HG03558 (cell line): ENCODE data around the gene ZNF684.
"Not testable (repeated sequence)": the region's sequence is repeated elsewhere in the genome, so short reads cannot be mapped to it uniquely, and the experiment has no call there.

Experiments
- ATAC-seq: cut with Tn5 transposase; IDR thresholded peaks from one replicate; pipeline ENCODE4 v1.9.1; 2021; ENCODE audit warnings: moderate number of reproducible peaks; ENCODE audit not compliant: unreplicated experiment; ENCODE audit errors: extremely low read depth

Gene ZNF684

DNA sequence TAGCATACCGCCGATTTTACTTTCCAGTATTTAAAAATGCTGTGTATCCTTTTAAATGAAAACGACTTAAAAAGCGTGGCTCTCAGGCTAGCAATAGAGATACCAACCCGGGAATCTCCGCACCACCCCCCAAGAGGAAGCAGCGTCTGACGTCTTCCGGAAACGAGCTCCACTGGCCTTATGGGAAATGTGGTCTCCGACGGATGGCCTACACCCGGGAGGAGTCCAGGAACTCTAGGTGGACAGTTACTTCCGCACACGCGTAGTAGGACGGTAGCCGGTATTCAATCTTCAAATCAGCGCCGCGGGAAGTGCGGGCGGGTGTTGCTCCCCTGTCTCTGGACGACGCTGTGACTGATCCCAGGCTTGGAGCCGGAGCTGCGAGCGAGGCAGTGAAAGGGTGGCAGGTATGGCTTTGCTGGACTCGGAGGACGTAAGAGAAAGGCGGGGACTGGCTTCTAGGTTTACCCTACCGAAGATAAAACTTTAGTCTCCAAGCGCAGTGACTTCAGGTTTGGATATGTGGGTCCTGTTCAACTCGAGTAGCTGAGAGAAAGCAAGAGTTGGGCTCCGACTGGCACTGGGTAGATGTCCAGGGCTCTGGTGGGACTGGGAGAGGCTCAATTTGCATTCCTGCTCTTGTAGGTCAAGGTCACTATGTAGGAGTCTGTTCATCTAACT, at the start of gene ZNF684:
Gene ZNF684, plus strand, starts transcription at position 257 of the 681 bp plus-strand sequence. CDS start 1,530 bp downstream, outside the sequence.
- peak; percentile 84 for ATAC-seq

DNA sequence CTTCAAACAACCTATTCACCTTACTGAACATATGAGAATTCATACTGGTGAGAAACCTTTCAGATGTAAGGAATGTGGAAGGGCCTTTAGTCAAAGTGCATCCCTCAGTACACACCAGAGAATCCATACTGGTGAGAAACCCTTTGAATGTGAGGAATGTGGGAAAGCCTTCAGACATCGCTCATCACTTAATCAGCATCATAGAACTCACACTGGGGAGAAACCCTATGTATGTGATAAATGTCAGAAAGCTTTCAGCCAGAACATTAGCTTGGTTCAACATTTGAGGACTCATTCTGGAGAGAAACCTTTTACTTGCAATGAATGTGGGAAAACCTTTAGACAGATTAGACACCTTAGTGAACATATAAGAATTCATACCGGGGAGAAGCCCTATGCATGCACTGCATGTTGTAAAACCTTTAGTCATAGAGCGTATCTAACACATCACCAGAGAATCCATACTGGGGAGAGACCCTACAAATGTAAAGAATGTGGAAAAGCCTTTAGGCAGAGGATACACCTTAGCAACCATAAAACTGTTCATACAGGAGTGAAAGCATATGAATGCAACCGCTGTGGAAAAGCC, 36.0 kb upstream of the ZNF684 start:
- no peak for ATAC-seq

DNA sequence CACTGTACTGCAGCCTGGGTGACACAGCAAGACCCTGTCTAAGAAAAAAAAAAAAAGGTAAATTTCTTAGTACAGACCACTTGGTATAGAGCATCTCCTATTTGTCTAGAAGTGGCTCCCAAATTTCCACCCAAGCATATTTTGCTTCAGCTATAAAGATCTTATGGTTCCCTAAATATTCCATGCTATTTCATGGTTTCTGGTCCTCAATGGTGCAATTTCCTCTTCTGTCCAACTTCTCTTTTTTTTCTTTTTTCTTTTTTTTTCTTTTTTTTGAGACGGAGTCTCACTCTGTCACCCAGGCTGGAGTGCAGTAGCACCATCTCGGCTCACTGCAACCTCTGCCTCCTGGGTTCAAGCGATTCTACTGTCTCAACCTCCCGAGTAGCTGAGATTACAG, 28.8 kb upstream of the ZNF684 start:
- not testable (repeated sequence) for ATAC-seq

DNA sequence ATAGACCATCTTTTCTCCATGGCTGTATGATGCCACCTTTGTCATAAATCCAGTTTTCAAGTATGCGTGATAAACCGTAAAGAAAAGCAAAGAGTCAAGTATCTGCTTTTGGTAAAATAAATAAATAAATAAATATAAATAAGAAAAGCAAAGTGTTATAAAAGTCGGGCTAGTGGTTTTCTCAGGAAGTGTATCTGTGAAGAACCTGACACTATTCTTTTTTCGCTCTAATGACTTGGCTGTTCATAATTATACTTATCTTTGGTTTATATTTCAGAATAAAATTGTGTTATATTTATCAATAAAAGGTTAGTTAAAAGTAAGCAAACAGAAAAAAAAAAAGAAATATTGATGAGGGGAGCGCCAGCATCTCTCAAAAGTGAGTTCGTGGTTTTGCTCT, 23.5 kb upstream of the ZNF684 start:
- ATAC-seq = no peak

DNA sequence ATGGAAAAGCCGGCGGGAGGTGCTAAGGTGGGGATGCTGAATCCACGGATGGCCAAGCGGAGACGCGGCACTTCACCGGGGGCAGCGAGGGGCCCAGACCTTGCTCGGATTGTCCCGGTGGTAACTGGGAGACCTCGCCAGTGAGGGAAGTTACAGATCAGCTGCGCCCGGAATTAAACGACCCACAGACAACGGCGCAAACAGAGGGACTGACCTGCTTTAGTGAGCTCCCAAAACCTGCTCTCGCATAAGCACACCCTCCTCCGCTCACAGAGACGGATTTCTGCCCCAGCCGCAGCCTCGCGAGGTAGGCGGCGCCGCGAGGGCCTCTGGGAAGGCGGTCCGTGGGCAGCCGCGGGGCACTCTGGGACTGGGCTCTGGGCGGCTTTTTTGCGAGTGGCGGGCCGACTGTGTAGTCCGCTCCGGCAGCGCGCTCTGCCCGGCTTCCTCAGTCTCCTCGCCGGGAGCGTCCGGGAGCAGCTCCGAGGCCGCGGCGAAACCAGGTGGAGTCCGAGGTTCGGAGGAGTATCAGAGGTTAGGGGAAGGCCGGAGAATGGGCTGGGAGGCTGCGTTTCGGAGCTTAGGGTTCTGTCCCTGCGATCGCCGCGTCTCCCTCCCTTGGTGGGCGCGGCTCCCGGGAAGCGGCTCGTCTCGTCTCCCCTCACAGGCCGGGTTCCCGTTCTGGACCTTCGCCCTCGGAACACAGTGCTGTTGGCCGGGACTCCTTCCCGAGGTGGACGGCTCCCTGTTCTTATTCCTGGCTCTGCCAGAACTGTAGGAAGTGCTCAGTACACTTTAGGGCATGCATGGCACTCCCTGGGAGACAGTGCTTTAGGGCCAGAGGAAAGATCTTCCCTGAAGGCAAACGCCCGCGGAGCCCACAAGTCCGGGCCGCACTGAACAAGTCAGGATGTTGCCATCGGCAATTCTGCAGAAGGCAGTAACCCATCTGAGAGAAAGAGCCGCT, 22.8 kb upstream of the ZNF684 start, which contains the start of gene EXO5:
Gene EXO5, plus strand, starts transcription at position 393 of the 967 bp plus-strand sequence. CDS start 5,778 bp downstream, outside the sequence.
- ATAC-seq = peak; percentile 59

DNA sequence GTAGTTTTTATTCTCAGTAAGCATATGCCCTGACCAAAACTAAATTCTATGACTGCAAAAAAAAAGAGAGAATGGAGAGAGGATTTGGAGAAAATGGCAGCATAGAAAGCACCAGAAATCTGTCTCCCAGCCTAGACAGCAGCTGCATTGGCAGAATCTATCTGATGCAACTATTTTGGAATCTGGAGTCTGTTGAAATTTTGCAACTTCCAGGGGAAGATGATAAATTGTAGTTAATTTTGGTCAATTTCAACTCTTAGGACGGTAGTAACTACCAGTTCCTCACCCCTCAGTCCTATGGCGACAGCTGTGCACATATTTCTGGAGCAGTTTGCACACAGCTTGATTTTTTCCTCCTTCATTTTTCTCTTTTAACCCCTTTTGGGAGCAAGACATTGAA, 11.9 kb upstream of the ZNF684 start:
- no peak for ATAC-seq

DNA sequence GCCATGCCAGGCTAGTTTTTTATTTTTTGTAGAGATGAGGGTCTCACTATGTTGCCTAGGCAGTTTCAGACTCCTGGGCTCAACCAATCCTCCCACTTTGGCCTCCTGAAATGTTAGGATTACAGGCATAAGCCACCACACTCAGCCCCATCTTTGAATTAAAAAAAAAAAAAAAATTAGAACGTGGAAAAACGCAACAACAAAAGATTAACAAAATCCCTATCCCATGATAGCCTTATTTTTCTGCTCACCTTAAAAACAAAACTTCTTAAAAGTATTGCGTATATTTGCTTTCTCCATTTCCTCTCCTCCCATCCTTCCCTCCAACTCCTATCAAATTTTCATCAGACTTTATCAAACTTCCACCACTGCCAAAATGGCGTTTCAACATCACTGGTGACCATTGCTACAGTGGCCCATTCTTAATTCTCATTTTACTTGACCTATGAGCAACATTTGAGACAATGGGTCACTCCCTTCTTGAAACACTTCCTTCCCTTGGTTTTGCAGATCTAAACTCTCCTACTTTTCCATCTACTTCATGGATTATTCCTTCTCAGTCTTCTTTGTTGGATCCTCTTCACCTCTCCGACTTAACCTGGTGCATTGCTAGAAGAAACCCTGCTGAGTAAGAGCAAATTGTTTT, 579 bp upstream of the ZNF684 start:
- ATAC-seq = no peak

DNA sequence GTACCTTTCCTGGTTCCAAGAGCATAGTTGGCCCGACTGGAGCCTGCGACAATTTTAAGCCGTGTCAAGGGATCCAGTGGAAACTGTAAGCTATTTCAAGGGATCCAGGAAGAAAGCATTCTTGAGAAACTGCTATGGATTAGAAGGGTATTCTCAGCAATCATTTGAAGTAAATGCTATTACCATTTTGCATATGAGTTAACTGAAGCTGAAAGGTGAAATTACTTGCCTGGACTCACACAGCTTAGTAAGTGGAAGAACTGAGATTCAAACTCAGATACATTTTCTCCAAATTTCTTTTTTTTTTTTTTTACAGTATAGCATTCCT, 589 bp downstream of the ZNF684 start:
- no peak for ATAC-seq

DNA sequence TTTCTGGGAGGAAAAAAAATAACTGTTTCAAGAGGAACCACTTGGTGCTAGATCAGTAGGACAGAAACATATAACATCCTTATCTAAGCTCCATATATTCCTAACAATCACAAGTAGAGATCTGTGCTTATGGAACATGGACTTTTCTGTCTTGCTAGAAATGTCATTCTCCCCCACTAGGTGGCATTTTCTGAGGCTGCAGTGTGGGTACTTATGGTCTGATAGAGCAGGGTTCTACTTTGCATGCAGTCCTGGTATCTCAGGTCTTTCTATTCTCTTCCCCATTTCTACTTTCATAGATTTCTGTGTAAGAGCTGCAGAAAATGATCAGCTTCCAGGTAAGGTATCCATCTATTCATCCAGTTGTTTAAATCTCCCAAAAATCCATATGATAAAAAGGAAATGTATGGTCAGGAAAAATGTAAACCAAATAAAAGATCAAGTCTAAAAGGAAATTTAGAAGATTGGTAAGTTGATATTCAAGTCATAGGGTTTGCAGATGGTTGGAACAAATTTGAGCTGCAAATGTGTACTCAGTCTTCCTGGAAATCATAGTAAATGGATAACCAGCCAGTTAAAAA, 1.5 kb downstream of the ZNF684 start:
- no peak for ATAC-seq

DNA sequence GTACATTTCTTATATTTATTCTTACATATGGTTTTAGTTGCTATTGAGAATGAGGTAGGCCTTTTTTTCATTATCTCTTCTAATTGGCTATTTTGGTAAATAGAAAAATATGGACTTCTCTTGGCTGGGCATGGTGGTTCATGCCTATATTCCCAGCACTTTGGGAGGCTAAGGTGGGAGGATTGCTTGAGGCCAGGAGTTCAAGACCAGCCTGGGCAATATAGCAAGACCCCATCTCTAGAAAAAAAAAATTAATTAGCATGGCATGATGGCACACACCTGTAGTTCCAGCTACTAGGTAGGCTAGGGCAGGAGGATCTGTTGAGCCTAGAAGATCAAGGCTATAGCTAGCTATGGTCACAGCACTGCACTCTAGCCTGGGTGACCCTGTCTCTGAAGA, 3.2 kb downstream of the ZNF684 start:
- ATAC-seq = no peak

DNA sequence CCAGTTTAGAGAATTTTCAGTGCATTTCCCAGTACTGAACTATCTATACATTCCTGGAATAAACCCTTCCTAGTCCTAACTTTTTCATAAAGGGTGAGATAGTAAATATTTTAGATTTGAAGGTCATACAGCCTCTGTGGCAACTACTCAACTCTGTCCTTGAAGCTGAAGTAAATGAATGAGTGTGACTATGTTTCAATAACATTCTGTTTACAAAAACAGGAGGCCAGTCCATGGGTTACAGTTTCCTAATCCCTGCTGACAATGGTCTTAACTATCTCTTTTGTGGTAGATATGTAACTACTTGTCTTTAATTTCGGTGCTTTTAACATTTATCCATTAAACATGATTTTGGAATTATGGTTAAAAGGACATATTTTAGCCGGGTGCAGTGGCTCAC, 4.3 kb downstream of the ZNF684 start:
- ATAC-seq = no peak

DNA sequence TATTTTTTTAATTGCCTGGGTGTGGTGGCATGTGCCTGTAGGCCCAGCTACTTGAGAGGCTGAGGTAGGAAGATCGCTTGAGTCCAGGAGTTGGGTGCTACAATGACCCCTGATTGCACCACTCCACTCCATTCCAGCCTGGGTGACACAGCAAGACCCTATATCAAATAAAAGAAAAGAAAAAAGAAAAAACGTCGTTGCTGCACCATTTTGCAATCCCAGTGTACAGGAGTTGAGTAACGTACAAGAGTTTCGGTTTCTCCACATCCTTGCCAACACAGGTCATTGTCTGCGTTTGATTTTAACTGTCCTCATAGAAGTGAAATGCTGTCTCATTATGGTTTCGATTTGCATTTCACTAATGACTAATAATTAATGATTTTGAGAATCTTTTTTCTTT, 7.9 kb downstream of the ZNF684 start:
- no peak for ATAC-seq

DNA sequence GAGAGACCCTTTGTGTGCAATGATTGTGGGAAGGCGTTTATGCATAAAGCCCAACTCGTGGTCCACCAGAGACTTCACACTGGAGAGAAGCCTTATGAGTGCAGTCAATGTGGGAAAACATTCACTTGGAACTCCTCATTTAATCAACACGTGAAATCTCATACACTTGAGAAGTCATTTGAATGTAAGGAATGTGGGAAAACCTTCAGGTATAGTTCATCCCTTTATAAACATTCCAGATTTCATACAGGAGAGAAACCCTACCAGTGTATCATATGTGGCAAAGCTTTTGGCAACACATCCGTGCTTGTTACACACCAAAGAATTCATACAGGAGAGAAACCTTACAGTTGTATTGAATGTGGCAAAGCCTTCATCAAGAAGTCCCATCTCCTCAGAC, 15.5 kb downstream of the ZNF684 start:
- no peak for ATAC-seq

DNA sequence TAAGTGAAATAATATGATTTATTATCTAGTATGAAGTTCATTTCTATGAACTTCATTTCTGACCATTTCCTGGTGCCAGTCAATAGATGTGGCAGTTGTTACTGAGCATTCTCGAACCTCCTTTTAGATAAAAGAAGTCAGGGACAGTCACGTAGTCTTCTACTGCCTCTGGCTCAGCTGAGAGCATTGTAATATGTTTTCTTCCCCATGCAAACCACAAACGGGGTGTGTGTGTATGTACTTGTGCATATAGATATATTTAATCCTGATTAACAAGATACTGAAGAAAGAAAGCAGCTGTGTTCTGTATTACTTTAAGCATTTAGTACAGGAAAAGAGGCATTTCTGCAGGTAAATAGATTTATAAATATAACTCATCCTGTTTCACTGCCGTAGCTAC, 21.6 kb downstream of the ZNF684 start:
- no peak for ATAC-seq

DNA sequence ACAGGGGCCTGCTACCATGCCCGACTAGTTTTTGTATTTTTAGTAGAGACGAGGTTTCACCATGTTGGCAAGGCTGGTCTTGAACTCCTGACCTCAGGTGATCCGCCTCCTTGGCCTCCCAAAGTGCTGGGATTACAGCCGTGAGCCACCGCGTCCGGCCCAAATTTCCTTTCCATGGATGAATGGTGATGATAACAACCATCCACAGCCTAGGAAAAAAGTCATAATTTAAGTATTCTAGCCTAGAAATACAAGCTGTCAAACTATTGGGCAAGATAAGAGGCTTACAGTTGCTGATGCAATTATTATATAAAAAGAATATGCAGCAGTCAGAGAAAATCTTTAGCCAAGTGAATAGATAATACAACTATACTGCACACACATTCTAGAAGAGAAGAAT, 23.4 kb downstream of the ZNF684 start:
- not testable (repeated sequence) for ATAC-seq

DNA sequence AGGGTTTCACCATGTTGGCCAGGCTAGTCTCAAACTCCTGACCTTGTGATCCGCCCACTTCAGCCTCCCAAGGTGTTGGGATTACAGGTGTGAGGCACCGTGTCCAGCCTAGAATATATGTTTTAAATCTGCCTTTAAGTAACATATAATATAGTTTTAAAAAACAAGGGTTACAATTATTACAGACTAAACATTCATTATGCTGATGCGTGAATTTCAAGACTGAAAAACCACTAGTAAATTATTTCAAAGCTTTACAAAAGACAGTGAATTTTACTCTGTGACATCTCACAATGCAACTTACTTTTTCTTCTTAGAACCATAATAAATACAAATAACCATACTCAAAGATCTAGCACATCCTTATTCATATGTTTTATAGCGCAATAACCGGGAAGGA, 24.7 kb downstream of the ZNF684 start:
- ATAC-seq = no peak

DNA sequence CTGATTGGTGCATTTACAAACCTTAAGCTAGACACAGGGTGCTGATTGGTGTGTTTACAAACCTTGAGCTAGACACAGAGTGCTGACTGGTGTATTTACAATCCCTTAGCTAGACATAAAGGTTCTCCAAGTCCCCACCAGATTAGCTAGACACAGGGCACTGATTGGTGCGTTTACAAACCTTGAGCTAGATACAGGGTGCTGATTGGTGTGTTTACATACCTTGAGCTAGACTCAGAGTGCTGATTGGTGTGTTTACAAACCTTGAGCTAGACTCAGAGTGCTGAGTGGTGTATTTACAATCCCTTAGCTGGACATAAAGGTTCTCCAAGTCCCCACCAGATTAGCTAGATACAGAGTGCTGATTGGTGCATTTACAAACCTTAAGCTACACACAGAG, 26.8 kb downstream of the ZNF684 start:
- not testable (repeated sequence) for ATAC-seq

DNA sequence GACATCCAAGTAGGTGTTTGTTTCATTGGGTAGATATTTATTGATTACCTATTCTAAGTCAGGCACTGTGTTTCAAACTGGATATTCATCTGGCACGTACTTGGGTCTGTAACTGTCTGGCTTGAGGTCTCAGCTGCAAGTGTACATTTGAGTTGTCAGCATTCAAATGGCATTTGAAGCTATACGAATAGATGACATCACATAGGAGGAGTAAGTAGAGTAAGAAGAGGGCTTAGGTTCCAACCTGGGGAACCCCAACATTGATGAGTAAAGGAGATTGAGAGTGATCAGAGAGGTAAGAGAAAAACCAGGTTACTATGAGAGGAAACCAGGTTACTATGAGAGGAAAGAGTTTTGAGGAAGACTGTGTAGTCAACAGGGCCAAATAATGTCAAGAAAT, 30.7 kb downstream of the ZNF684 start:
- ATAC-seq = no peak

DNA sequence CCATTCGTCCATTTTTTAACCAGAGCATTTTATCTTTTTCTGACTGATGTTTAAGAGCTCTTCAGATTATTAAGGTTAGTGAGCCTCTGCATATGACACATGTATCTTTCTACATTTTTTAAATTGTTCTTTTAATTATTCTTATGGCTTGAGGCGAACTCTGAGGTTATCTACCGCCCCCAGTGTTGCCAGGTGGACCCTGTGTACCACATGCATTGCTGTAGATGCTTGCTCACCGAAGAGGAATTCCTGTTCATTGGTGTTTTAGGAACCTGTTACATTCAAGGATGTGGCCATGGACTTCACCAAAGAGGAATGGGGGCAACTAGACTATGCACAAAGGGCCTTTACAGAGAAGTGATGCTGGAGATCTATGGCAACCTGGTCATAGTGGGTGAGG, 31.8 kb downstream of the ZNF684 start:
- no peak for ATAC-seq

DNA sequence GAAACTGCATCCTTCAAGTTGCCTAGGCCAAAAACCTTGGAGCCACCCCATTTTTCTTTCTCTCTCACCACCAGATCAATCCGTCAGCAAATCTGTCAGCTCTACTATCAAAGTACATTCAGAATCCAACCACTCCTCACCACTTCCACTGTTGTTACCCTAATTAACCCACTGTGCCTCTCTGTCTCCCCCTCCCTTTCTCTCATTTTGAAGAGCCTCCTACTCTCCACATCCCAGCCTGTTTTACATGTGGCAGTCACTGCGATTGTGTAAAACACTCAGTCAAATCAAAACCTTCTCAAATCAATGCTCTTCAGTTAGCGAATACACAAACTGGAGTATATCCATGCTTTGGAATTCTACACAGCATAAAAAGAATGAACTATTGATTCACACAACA, 33.1 kb downstream of the ZNF684 start:
- no peak for ATAC-seq
